ENCODE measurements around the gene FMOD.
"Not testable (repeated sequence)": the region's sequence is repeated elsewhere in the genome, so short reads cannot be mapped to it uniquely, and the experiment has no call there.

FMOD gene

GRCh38 chr1:203325026-203325417 is 25.9 kb downstream of the FMOD start:
- no peak for DNase-seq

GRCh38 chr1:203324105-203325025 is 26.6 kb downstream of the FMOD start:
- no peak for DNase-seq

GRCh38 chr1:203323587-203323986 is 27.3 kb downstream of the FMOD start:
- DNase-seq: no peak

- no peak for DNase-seq
These were observed 28.3 kb downstream of the FMOD start for GRCh38 chr1:203322500-203323179.

GRCh38 chr1:203321273-203322052 is 29.5 kb downstream of the FMOD start:
- no peak for DNase-seq

- DNase-seq: no peak
These were observed 30.2 kb downstream of the FMOD start for GRCh38 chr1:203320591-203321272.

GRCh38 chr1:203318229-203318517 is 32.7 kb downstream of the FMOD start:
- DNase-seq: no peak

GRCh38 chr1:203317429-203318228 is 33.3 kb downstream of the FMOD start:
- DNase-seq: no peak

GRCh38 chr1:203316626-203317093 is 34.3 kb downstream of the FMOD start:
- no peak for DNase-seq

GRCh38 chr1:203314025-203314759 is 36.7 kb downstream of the FMOD start:
- DNase-seq: not testable (repeated sequence)

- DNase-seq: no peak
These were observed 39.3 kb downstream of the FMOD start for GRCh38 chr1:203311368-203312301.

GRCh38 chr1:203308923-203309331 is 42.0 kb downstream of the FMOD start:
- no peak for DNase-seq

- DNase-seq: no peak
These were observed 42.5 kb downstream of the FMOD start for GRCh38 chr1:203308328-203308922.

GRCh38 chr1:203307641-203308126 is 43.2 kb downstream of the FMOD start:
- DNase-seq: no peak

GRCh38 chr1:203306965-203307541 is 43.9 kb downstream of the FMOD start:
- DNase-seq: peak; percentile 53

- peak; percentile 33 for DNase-seq
These were observed 44.6 kb downstream of the FMOD start for GRCh38 chr1:203306089-203306964.

- no peak for DNase-seq
These were observed 45.2 kb downstream of the FMOD start for GRCh38 chr1:203305809-203306088.

All from stimulated activated CD4-positive, alpha-beta T cell treated with anti-CD3 and anti-CD28 coated beads, Interleukin-12 subunit alpha, Interleukin-12 subunit beta, amount 100 ng/mL, for 4 hours (primary cell).